Measurements from ENCODE around the gene STK17B.

Gene STK17B

DNA sequence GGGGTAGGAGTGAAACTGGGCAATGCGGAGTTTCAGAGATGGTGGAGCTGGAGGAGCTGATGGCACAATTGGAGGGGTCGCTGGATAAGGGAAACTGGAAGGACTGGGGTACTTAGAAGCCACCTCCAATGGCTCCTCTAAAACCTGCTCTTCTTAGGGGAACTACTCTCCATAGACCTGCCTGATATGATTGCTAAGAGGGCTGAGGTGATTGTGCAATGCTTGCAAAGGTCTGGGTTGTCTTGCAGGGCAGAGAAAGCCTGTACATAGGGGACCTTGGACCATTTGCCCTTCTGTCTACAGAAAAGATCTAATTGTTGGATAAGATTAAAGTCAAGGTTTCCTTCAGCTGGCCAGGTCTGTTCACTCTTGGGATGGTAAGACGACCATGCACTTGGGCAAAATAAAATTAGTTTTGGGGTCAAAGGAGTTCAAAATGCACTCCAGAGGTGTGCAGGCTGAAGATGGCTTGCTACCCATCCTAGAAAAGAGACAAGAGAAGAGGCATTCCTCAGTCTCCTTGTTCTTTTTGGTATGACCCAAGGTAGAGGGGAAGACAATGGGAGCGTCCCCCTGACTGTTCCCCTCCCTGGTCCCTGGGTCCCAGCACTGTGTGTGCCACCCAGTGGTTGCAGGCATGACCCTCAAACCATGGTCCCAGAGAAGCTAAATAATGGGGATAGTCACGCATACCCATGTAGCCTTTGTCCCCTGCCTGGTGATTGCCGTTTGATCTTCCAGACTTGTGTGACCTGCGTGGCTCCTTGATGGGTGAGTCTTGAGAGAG, 41.1 kb downstream of the STK17B start:
- Histone ChIP-seq H3K9ac (ENCODE audit: low read depth, low read length) (no peak overlapping the region), H3K36me3 (ENCODE audit: insufficient read depth, low read length) (no peaks in the 10 kb centered on the region; the same call in 1 of the 2 replicates), H3K4me1 (ENCODE audit: insufficient read depth, low read length) (no peaks in the 10 kb centered on the region), H3K9me3 (ENCODE audit: control insufficient read depth, insufficient read depth, low read length) (peaks cover 38% of the 10 kb centered on the region)

DNA sequence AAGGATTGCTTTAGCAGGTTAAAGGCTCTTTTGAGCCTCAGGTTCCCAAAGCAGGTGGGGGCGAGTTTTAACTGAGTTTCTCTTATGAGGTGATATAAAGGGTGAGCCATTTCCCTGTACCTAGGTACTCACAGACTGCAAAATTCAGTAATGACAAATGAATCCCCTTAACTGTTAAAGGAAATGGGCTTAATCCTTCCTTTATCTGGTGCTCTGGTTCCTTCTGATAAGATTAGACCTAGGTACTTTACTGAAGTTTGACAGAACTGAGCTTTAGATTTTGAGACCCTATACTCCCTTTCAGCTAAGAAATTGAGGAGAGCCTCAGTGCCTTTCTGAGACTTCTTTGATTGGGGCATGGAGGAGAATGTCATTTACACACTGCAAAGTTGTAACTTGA, 42.6 kb downstream of the STK17B start:
- Histone ChIP-seq H3K9ac (ENCODE audit: low read depth, low read length) (no peak overlapping the region), H3K9me3 (ENCODE audit: control insufficient read depth, insufficient read depth, low read length) (peaks cover 36% of the 10 kb centered on the region), H3K4me1 (ENCODE audit: insufficient read depth, low read length) (peaks cover 3% of the 10 kb centered on the region; the same call in 1 of the 2 replicates), H3K36me3 (ENCODE audit: insufficient read depth, low read length) (no peaks in the 10 kb centered on the region; the same call in 1 of the 2 replicates)

DNA sequence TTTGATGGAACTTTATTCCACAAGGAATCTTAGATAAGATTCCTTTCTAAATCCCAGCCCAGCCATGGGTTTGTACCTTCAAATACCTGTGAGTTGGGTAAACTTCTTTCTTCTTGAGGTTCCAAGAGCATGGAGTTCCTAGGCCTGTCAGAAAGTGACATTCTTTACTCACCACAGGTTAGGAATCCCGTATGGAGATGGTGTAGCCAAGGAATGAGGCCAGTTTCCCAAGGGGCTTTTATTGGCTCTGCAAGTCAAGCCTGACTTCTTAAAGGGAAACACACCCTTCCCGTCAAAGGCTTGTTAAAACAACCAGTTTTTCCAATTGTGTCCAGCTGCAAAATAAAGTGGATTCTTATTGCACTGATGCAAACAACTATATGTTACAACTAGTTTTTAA, 45.8 kb downstream of the STK17B start:
- peaks cover 3% of the 10 kb centered on the region; the same call in 1 of the 2 replicates for H3K4me1 ChIP-seq (ENCODE audit: insufficient read depth, low read length)
- no peak overlapping the region for H3K9ac ChIP-seq (ENCODE audit: low read depth, low read length)
- H3K36me3 ChIP-seq (ENCODE audit: insufficient read depth, low read length), result no peaks in the 10 kb centered on the region; the same call in 1 of the 2 replicates
- peaks cover 26% of the 10 kb centered on the region for H3K9me3 ChIP-seq (ENCODE audit: control insufficient read depth, insufficient read depth, low read length)

DNA sequence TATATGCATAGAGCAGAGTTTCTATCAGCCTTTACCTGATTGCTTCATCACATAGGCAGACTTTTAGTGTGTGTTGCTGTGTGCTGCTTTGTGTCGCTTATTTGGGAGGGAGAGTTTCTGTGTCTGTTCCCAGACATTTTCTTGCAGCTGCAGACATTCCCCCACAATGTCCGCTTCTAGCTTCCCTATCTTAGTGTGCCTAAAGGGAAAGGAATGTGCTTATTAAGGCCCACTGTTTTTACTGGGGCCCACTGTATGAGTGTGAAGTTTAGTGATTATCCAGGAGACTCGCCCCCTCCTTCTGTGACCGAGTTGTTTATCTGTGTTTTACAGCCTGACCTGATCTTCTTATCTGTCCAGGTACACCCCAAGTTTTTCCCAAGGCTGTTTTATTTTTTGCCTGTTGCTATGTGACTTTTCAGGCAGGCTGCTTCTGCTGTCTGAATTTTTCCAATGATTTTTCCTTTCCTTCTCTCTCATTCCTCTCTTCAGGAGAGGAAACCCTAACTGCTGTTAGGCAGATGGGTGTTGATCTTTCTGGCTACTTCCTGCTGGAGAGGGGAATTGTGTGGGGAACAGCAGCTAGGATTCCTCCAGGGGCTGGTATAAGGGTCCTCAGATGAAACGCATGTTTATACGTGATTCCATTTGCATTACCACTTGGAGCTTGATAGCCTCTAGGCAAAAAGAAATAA, 47.6 kb downstream of the STK17B start:
- Histone ChIP-seq H3K4me1 (ENCODE audit: insufficient read depth, low read length) (peaks cover 3% of the 10 kb centered on the region; the same call in 1 of the 2 replicates), H3K9me3 (ENCODE audit: control insufficient read depth, insufficient read depth, low read length) (peaks cover 13% of the 10 kb centered on the region), H3K9ac (ENCODE audit: low read depth, low read length) (no peak overlapping the region), H3K36me3 (ENCODE audit: insufficient read depth, low read length) (no peaks in the 10 kb centered on the region; the same call in 1 of the 2 replicates)

DNA sequence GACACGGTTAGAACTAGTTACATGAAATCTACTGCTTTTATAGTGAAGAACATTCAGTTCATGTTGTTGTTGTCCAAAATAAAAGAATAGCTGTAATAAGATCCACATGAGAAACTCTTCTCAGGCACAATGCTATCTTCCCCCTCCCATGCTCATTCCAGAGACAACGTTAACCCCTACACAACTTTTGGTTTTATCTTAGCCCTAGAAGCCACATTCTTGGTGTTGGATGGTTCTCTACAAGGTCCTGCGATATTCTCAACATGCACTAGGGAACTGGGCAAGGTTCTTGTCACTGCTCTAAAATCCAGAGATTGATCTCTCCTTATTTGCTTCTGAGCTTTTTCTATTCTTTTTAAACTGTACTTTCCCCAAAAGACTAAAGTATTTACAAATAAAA, 51.5 kb downstream of the STK17B start:
- Histone ChIP-seq H3K4me1 (ENCODE audit: insufficient read depth, low read length) (peaks cover 3% of the 10 kb centered on the region; the same call in 1 of the 2 replicates), H3K36me3 (ENCODE audit: insufficient read depth, low read length) (no peaks in the 10 kb centered on the region), H3K9ac (ENCODE audit: low read depth, low read length) (no peak overlapping the region), H3K9me3 (ENCODE audit: control insufficient read depth, insufficient read depth, low read length) (no peaks in the 10 kb centered on the region)

DNA sequence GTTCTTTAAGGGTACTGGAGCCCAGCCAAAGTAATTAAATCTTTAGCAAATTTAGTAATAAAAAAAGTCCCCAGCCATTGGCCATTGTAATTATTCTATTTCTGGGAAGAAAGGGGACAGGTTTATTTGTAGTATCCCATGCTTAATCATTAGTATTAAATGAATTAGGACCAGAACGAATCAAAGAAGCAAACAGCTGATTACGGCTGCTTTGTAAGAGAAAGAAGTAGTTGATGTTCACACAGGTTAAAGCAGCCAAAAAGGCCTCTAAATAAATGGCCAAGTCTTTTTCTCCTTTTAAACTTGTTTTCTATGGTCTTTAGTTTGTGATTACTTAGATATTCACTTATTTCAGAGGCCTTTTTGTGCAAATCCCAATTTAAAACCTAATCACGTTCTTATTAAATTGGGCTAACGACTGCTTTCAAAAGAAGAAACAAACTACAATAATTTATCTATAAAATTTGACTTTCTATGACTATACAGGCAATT, 54.1 kb downstream of the STK17B start:
- H3K36me3 ChIP-seq (ENCODE audit: insufficient read depth, low read length), result no peaks in the 10 kb centered on the region
- no peak overlapping the region for H3K9ac ChIP-seq (ENCODE audit: low read depth, low read length)
- H3K4me1 ChIP-seq (ENCODE audit: insufficient read depth, low read length), result peaks cover 20% of the 10 kb centered on the region
- H3K9me3 ChIP-seq (ENCODE audit: control insufficient read depth, insufficient read depth, low read length), result no peaks in the 10 kb centered on the region

DNA sequence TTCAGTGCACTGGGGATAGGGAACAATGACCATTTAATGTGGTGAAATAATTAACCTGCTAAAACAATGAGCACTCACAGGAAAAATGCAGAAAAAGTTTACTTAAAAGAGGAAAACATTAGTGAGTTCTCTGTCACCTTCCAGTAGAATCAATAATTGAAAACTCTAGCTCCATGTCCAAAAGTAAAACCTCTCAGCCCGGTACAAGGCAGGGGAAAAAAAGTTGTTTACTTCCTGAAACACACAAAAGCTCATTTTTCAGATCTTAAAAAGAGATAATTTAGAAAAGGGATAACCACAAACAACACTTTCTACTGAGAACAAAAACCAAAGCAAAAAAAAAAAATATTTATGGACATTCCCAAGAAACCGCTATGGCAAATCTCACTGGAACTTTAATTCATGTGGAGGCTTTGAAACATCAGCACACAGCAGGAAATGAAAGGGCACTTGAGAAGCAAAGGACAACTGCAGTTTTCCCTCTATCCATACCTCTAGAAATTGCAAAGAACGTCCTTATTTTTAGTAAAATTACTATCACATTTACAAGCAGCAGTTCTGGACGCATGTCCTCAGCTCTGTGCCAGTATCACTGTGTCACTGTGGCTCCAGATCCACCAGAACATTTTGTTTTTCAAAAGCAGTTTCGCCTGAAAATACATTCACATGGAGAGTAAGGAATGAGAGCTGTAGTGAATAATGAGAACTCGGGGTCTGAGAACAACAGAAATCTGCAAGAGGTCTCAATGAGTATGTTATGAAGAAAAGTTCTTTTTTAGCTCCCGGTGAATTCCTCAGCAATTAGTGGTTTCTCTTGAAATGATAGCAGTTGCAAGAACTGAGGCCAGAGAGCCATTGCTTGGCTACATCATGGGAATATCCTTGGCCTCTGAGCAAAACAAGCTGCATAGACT, 58.1 kb downstream of the STK17B start:
- H3K4me1 ChIP-seq (ENCODE audit: insufficient read depth, low read length), result peaks cover 28% of the 10 kb centered on the region
- peak overlapping the region; percentile 35 for H3K9ac ChIP-seq (ENCODE audit: low read depth, low read length)
- no peaks in the 10 kb centered on the region for H3K36me3 ChIP-seq (ENCODE audit: insufficient read depth, low read length)
- H3K9me3 ChIP-seq (ENCODE audit: control insufficient read depth, insufficient read depth, low read length), result no peaks in the 10 kb centered on the region

DNA sequence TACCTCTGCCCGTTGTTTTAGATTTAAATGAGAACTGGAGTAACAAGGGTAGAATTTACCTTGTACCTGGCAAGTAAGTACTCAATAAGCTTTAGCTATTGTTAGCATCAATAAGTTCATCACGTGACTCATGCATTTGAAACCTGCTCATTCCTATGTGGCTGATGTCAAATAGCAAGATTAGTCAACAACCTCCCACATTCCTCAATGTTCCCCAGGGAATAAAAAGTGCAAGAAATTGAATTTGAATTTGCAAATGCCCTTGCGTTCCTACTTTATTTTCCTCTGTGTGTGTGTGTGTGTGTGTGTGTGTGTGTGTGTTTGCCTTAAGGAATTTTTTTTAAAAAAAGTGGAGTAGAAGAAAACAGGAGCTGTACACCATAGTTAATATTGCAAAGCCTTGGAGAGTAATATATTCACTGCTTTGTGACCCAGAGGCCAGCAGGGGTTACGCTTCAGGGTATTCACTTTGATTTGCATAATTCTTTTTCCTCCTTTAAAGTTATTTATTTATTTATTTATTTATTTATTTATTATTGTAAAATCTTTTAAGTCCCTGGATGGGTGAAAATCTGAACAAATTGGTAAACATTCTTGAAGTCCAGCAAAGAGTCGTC, 58.9 kb downstream of the STK17B start:
- H3K9ac ChIP-seq (ENCODE audit: low read depth, low read length), result peak overlapping the region; percentile 35; the same call in 1 of the 2 replicates
- peaks cover 28% of the 10 kb centered on the region for H3K4me1 ChIP-seq (ENCODE audit: insufficient read depth, low read length)
- H3K9me3 ChIP-seq (ENCODE audit: control insufficient read depth, insufficient read depth, low read length), result no peaks in the 10 kb centered on the region
- H3K36me3 ChIP-seq (ENCODE audit: insufficient read depth, low read length), result no peaks in the 10 kb centered on the region

DNA sequence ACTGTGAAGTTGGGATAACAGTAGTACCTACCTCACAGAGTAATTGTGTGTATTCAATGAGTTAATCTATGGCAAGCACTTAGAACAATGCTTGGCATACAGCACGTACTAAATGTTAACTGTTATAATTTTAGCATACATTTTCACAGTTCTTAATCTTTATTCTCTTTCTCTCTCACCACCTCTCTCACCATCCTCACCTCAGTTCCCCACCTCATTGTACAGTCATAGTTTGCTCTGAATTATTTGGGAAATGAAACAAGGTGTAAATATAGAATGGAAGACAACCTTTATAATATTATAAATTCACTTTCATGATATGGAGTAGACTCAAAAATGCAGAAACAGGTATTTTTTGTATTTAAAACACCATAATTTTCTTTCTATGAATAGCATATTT, 62.8 kb downstream of the STK17B start:
- Histone ChIP-seq H3K36me3 (ENCODE audit: insufficient read depth, low read length) (no peaks in the 10 kb centered on the region), H3K4me1 (ENCODE audit: insufficient read depth, low read length) (peaks cover 21% of the 10 kb centered on the region), H3K9me3 (ENCODE audit: control insufficient read depth, insufficient read depth, low read length) (no peaks in the 10 kb centered on the region)

DNA sequence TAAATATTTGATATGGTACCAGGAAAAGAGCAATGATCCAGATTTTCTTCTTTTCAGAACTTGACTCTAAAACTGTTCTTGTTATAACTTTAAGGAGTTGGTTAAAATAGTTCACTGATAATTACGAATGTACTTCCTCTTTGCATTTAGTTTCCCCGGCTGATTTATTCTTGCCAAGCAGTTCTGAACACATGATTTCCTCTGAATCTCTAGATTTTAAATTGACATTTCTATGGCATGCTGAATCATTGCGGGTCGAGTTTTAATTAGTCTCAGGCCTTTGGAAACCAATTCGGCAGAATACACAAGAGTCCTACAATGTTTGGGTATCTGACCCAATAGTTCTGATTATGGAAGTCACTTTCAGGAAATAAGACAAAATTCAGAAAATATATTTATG, 65.4 kb downstream of the STK17B start:
- Histone ChIP-seq H3K9ac (ENCODE audit: low read depth, low read length) (no peak overlapping the region), H3K9me3 (ENCODE audit: control insufficient read depth, insufficient read depth, low read length) (no peaks in the 10 kb centered on the region), H3K36me3 (ENCODE audit: insufficient read depth, low read length) (no peaks in the 10 kb centered on the region), H3K4me1 (ENCODE audit: insufficient read depth, low read length) (no peaks in the 10 kb centered on the region)

More for the DNA sequence above, 62.8 kb downstream of the STK17B start:
- H3K9ac ChIP-seq (ENCODE audit: low read depth, low read length), result no peak overlapping the region

DNA sequence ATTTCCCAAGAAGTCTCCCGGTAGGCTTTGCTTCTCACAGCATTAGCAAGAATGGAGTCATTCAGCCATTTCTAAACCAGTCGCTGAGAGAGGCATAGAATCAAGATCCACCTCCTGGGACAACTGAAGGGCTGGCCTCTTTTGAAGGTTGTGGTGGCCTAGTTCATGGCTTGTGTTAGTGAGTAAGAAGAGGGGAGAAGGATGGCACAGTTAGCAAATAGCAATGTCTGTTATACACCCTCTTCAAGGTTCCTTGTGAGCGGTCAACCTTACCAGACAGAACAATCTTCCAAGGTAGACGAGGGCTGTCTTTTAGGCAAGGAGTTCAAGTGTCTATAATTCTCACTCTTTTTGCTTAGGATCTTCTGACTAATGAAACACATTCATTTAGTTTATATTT, 67.3 kb downstream of the STK17B start:
- no peaks in the 10 kb centered on the region for H3K36me3 ChIP-seq (ENCODE audit: insufficient read depth, low read length)
- H3K9ac ChIP-seq (ENCODE audit: low read depth, low read length), result no peak overlapping the region
- no peaks in the 10 kb centered on the region for H3K9me3 ChIP-seq (ENCODE audit: control insufficient read depth, insufficient read depth, low read length)
- H3K4me1 ChIP-seq (ENCODE audit: insufficient read depth, low read length), result no peaks in the 10 kb centered on the region

DNA sequence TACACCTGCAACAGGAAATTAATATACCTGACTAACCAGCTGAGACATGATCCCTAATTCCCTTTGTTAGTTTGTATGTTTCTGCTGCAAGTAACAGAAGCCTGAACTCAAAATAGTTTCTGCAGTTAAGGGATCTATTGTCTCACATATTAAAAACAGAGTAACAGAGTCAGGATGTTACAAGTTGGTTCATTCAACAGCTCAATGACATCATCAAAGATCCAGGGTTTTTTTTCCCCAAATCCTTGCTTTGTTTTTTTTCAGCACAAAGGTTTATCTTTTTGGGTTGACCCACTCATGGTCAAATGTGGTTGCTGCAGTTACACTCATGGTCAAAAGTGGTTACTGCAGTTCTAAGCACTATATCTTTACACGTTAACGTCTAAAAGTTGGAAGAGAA, 67.8 kb downstream of the STK17B start:
- Histone ChIP-seq H3K4me1 (ENCODE audit: insufficient read depth, low read length) (no peaks in the 10 kb centered on the region), H3K36me3 (ENCODE audit: insufficient read depth, low read length) (no peaks in the 10 kb centered on the region), H3K9me3 (ENCODE audit: control insufficient read depth, insufficient read depth, low read length) (no peaks in the 10 kb centered on the region), H3K9ac (ENCODE audit: low read depth, low read length) (no peak overlapping the region)

DNA sequence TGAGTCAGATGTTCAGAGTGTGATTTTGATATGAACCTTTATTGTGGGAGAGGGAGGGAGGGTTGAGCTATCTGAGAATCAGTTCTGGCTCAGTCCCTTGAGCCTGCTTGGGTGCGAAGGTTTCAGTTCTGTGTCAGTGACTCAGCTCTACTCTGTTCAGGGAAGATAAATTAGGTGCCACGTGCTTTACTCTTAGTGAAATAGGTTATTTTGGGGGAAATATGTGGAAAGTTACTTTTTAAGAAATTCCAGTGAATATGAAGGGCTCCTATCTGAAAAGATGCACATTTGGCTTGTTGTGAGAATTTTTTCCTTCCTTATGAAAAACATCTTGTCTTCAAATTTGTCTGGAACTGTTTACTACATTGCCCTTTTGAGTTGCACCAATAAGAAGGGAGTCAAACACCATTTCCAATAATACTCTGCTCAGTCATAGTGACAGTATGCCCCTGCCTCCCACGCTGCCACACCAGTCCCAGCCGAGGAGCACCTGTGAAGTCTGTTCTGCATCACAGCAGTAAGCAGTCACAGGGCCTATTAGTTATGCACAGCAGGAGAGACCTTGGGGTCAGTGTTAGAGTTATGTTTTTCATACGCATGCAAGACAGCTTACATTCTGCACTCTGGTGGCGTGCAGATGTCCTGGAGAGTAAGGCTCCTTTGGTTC, 69.9 kb downstream of the STK17B start:
- no peaks in the 10 kb centered on the region for H3K36me3 ChIP-seq (ENCODE audit: insufficient read depth, low read length)
- H3K4me1 ChIP-seq (ENCODE audit: insufficient read depth, low read length), result peaks cover 6% of the 10 kb centered on the region; the same call in 1 of the 2 replicates
- no peak overlapping the region for H3K9ac ChIP-seq (ENCODE audit: low read depth, low read length)
- no peaks in the 10 kb centered on the region for H3K9me3 ChIP-seq (ENCODE audit: control insufficient read depth, insufficient read depth, low read length)
